ENCODE results near the gene RBP3.

RBP3 gene

GRCh38 chr10:47348138-47348651 lies at the start of gene RBP3:
Gene RBP3, plus strand, starts transcription at chr10:47348363. Its CDS starts 122 bp downstream, at chr10:47348485.
- DNase-seq (ENCODE audit: low read depth in 2 of 2): no peak

GRCh38 chr10:47298715-47299114 lies 49.4 kb upstream of the RBP3 start:
- no peak for DNase-seq (ENCODE audit: low read depth in 2 of 2)

GRCh38 chr10:47299611-47300428 lies 48.3 kb upstream of the RBP3 start, which contains the start of gene GDF10:
Gene GDF10, plus strand, starts transcription at chr10:47300197. Its CDS starts 455 bp downstream, at chr10:47300652.
- DNase-seq (ENCODE audit: low read depth in 2 of 2): peak; percentile 21 to 33

GRCh38 chr10:47300429-47300931 lies 47.7 kb upstream of the RBP3 start:
- DNase-seq (ENCODE audit: low read depth in 2 of 2): no peak

- DNase-seq (ENCODE audit: low read depth in 2 of 2): no peak
Measured at GRCh38 chr10:47301833-47302232, 46.3 kb upstream of the RBP3 start.

GRCh38 chr10:47303105-47303504 lies 45.1 kb upstream of the RBP3 start:
- DNase-seq (ENCODE audit: low read depth in 2 of 2): no peak

GRCh38 chr10:47303866-47304265 lies 44.3 kb upstream of the RBP3 start:
- no peak for DNase-seq (ENCODE audit: low read depth in 2 of 2)

GRCh38 chr10:47305566-47305965 lies 42.6 kb upstream of the RBP3 start:
- DNase-seq (ENCODE audit: low read depth in 2 of 2): no peak

- DNase-seq (ENCODE audit: low read depth in 2 of 2): no peak
Measured at GRCh38 chr10:47306387-47307210, 41.6 kb upstream of the RBP3 start.

- DNase-seq (ENCODE audit: low read depth in 2 of 2): no peak
Measured at GRCh38 chr10:47307381-47307780, 40.8 kb upstream of the RBP3 start.

GRCh38 chr10:47308775-47309174 lies 39.4 kb upstream of the RBP3 start:
- no peak for DNase-seq (ENCODE audit: low read depth in 2 of 2)

- no peak for DNase-seq (ENCODE audit: low read depth in 2 of 2)
Measured at GRCh38 chr10:47309408-47310089, 38.6 kb upstream of the RBP3 start.

GRCh38 chr10:47310090-47310505 lies 38.1 kb upstream of the RBP3 start:
- no peak for DNase-seq (ENCODE audit: low read depth in 2 of 2)

GRCh38 chr10:47311193-47311931 lies 36.8 kb upstream of the RBP3 start:
- no peak for DNase-seq (ENCODE audit: low read depth in 2 of 2)

- DNase-seq (ENCODE audit: low read depth in 2 of 2): peak; percentile 80 to 83
Measured at GRCh38 chr10:47311932-47312662, 36.1 kb upstream of the RBP3 start.

GRCh38 chr10:47312663-47312995 lies 35.5 kb upstream of the RBP3 start:
- DNase-seq (ENCODE audit: low read depth in 2 of 2): no peak

- no peak for DNase-seq (ENCODE audit: low read depth in 2 of 2)
Measured at GRCh38 chr10:47314416-47314970, 33.7 kb upstream of the RBP3 start.

- DNase-seq (ENCODE audit: low read depth in 2 of 2): no peak
Measured at GRCh38 chr10:47315421-47315820, 32.7 kb upstream of the RBP3 start.

GRCh38 chr10:47316131-47316530 lies 32.0 kb upstream of the RBP3 start:
- DNase-seq (ENCODE audit: low read depth in 2 of 2): no peak

- no peak for DNase-seq (ENCODE audit: low read depth in 2 of 2)
Measured at GRCh38 chr10:47317251-47317650, 30.9 kb upstream of the RBP3 start.
